Measurements from ENCODE around the gene TTBK2. TPM values are rescaled to one million over a fixed set of nuclear protein-coding genes. Genes with fewer than 3 reads are reported as not detected.

Gene TTBK2
- total RNA-seq, 1 donor from 2014 or later, result 8.8 TPM

GRCh38 chr15:42868683-42869082 is 51.9 kb downstream of the TTBK2 start:
- Histone ChIP-seq H3K4me1 (no peaks in the 10 kb centered on the region), H3K4me3 (no peak overlapping the region), H3K27me3 (no peaks in the 10 kb centered on the region), H3K27ac (no peak overlapping the region), H3K9me3 (no peaks in the 10 kb centered on the region), H3K36me3 (no peaks in the 10 kb centered on the region)
- no peak for DNase-seq (ENCODE audit: extremely low spot score in 2 of 2)
- no peak for TF ChIP-seq POLR2AphosphoS5 (IDR thresholded peaks at IDR 0.05; ENCODE audit: insufficient read depth in 1 of 2, low read depth in 1 of 2)
- TF ChIP-seq POLR2A (IDR thresholded peaks at IDR 0.05), result no peak
- no peak for TF ChIP-seq CTCF (IDR thresholded peaks at IDR 0.05)
- intact Hi-C loops (cut with DNase I), result no loop called here

- no peaks in the 10 kb centered on the region for H3K27me3 ChIP-seq
- H3K27ac ChIP-seq, result no peak overlapping the region
- no peaks in the 10 kb centered on the region for H3K4me1 ChIP-seq
- intact Hi-C loops (cut with DNase I), result no loop called here
- H3K4me3 ChIP-seq, result no peak overlapping the region
- H3K36me3 ChIP-seq, result no peaks in the 10 kb centered on the region
- DNase-seq (ENCODE audit: extremely low spot score in 2 of 2), result no peak
- no peaks in the 10 kb centered on the region for H3K9me3 ChIP-seq
- no peak for TF ChIP-seq POLR2A (IDR thresholded peaks at IDR 0.05)
- TF ChIP-seq POLR2AphosphoS5 (IDR thresholded peaks at IDR 0.05; ENCODE audit: insufficient read depth in 1 of 2, low read depth in 1 of 2), result no peak
- no peak for TF ChIP-seq CTCF (IDR thresholded peaks at IDR 0.05)
These were observed 56.9 kb downstream of the TTBK2 start for GRCh38 chr15:42863572-42864239.

- TF ChIP-seq POLR2A (IDR thresholded peaks at IDR 0.05) (no peak), POLR2AphosphoS5 (IDR thresholded peaks at IDR 0.05; ENCODE audit: insufficient read depth in 1 of 2, low read depth in 1 of 2) (no peak), CTCF (IDR thresholded peaks at IDR 0.05) (no peak)
- H3K27ac ChIP-seq, result no peak overlapping the region
- no peak overlapping the region for H3K4me3 ChIP-seq
- DNase-seq (ENCODE audit: extremely low spot score in 2 of 2), result no peak
- intact Hi-C loops (cut with DNase I), result no loop called here
- H3K36me3 ChIP-seq, result no peaks in the 10 kb centered on the region
- H3K9me3 ChIP-seq, result no peaks in the 10 kb centered on the region
- H3K27me3 ChIP-seq, result no peaks in the 10 kb centered on the region
- no peaks in the 10 kb centered on the region for H3K4me1 ChIP-seq
These were observed 61.4 kb downstream of the TTBK2 start for GRCh38 chr15:42858999-42859789.

GRCh38 chr15:42858540-42858939 is 62.0 kb downstream of the TTBK2 start:
- TF ChIP-seq POLR2A (IDR thresholded peaks at IDR 0.05), result no peak
- peak in 1 of 2 donors; percentile 45 for TF ChIP-seq POLR2AphosphoS5 (IDR thresholded peaks at IDR 0.05; ENCODE audit: insufficient read depth in 1 of 2, low read depth in 1 of 2)
- no peak for TF ChIP-seq CTCF (IDR thresholded peaks at IDR 0.05)
- DNase-seq (ENCODE audit: extremely low spot score in 2 of 2), result no peak
- H3K27ac ChIP-seq, result no peak overlapping the region
- no peaks in the 10 kb centered on the region for H3K9me3 ChIP-seq
- H3K36me3 ChIP-seq, result no peaks in the 10 kb centered on the region
- no peak overlapping the region for H3K4me3 ChIP-seq
- H3K4me1 ChIP-seq, result no peaks in the 10 kb centered on the region
- intact Hi-C loops (cut with DNase I), result no loop called here
- H3K27me3 ChIP-seq, result no peaks in the 10 kb centered on the region

GRCh38 chr15:42854576-42854975 is 66.0 kb downstream of the TTBK2 start:
- no peaks in the 10 kb centered on the region for H3K27me3 ChIP-seq
- no peaks in the 10 kb centered on the region for H3K9me3 ChIP-seq
- no peak overlapping the region for H3K4me3 ChIP-seq
- DNase-seq (ENCODE audit: extremely low spot score in 2 of 2), result no peak
- H3K36me3 ChIP-seq, result peaks cover 0 to 4% of the 10 kb centered on the region in 2 donors
- no peak for TF ChIP-seq POLR2A (IDR thresholded peaks at IDR 0.05)
- TF ChIP-seq POLR2AphosphoS5 (IDR thresholded peaks at IDR 0.05; ENCODE audit: insufficient read depth in 1 of 2, low read depth in 1 of 2), result no peak
- no peak for TF ChIP-seq CTCF (IDR thresholded peaks at IDR 0.05)
- H3K4me1 ChIP-seq, result no peaks in the 10 kb centered on the region
- no peak overlapping the region for H3K27ac ChIP-seq
- intact Hi-C loops (cut with DNase I), result no loop called here
